RWPE1 (cell line): ENCODE measurements around the gene FIBCD1.
"Not testable (repeated sequence)": the region's sequence is repeated elsewhere in the genome, so short reads cannot be mapped to it uniquely, and the experiment has no call there.

Experiments
- CTCF ChIA-PET: fragments of 350-600 bp; sonication (Branson Sonifier 250); formaldehyde crosslinking; extraction: SDS; loops from one replicate; lab custom pipeline; 2021; lab: Yijun Ruan, JAX
- POLR2A ChIA-PET: fragments of 400-600 bp; formaldehyde crosslinking; extraction: SDS; loops from one replicate; lab custom pipeline; 2020; ENCODE audit warnings: antibody characterized with exemption; ENCODE audit not compliant: low non-redundant PET; lab: Yijun Ruan, JAX
- DNase-seq: peaks from one replicate; pipeline ENCODE4 v3.0.0; 2012; ENCODE audit warnings: low spot score
- H3K27ac ChIP-seq: fragments of 450-650 bp; 2 replicates; pipeline ENCODE4 v1.5.1; 2017
- CTCF ChIP-seq: fragments of 450-650 bp; conservative IDR thresholded peaks from 2 replicates; pipeline ENCODE4 v1.5.1; 2017; ENCODE audit warnings: low read depth, mild to moderate bottlenecking

Gene FIBCD1

GRCh38 chr9:130955947-130956621 is 17.0 kb upstream of the FIBCD1 start:
- H3K27ac ChIP-seq: no peak overlapping the region
- no peak for TF ChIP-seq CTCF
- POLR2A ChIA-PET: no interaction called here
- CTCF ChIA-PET: interaction anchor here (0.6 to 1.5 kb wide), 4 partner anchors 15 to 89 kb away, joined by 4 to 5 read pairs (median 4); no protein-coding TSS in a partner anchor
- DNase-seq: no peak

- CTCF ChIA-PET: interaction anchor here (1.5 kb wide), 1 partner anchor 43 kb away, joined by 5 read pairs; no protein-coding TSS in a partner anchor
- POLR2A ChIA-PET, DNase-seq, H3K27ac ChIP-seq: not testable (repeated sequence)
These were observed 15.9 kb upstream of the FIBCD1 start for GRCh38 chr9:130954925-130955324.

- no peak overlapping the region for H3K27ac ChIP-seq
- POLR2A ChIA-PET: no interaction called here
- CTCF ChIA-PET: interaction anchor here (0.6 kb wide), 1 partner anchor 1692 kb away, joined by 7 read pairs; no protein-coding TSS in a partner anchor
- no peak for DNase-seq
- no peak for TF ChIP-seq CTCF
These were observed 15.3 kb upstream of the FIBCD1 start for GRCh38 chr9:130954317-130954716.

DNA sequence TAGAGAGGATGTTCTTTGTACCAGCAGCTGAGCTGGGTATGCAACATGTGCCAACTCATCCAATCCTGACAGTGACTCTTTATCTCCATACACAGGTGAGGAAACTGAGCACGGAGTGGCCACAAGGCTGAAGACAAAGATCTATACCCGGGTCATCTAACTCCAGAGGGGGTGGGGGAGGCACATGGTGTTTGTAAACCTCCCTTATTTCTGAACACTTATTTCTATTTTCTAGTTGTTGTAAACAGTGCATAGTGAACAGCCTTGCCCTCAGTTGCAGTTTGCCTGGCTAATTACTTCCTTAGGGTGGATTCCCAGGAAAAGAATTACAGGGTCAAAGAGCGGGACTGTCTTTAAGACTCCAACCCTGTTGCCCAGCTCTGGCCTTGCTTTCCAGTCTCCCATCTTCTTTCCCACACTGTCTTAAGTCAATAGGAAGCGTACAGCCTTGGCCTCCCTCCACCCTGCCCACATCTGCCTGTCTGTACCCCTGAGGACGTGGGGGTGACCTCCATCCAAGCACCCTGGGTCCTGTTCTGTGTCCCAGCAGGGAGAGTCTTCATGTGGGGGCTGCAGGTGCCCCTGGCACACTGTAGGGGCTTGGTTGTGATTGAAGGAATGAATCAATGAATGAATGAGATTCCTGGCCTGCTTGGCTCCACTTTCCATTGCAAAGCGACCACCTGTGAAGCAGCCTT is 13.2 kb upstream of the FIBCD1 start:
- ChIA-PET CTCF (interaction anchor here (1.2 to 1.9 kb wide), 2 partner anchors 31 to 94 kb away, joined by 4 to 7 read pairs; no protein-coding TSS in a partner anchor), POLR2A (no interaction called here)

DNA sequence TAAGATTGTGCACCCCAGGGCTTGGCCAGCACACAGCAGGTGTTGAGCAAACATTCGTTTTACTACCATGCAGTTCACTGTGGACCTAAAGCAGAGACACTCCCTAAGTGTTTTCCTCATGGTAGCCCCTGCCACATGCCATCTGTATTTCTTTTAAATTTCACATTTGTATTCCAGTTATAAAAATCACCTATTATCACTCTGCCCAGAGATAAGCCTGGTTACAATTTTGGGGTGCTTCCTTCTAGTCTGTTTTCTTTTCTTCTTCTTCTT is 10.9 kb upstream of the FIBCD1 start:
- ChIA-PET POLR2A (no interaction called here), CTCF (no interaction called here)
- H3K27ac ChIP-seq: no peak overlapping the region

More for the DNA sequence above, 13.2 kb upstream of the FIBCD1 start:
- no peak for TF ChIP-seq CTCF
- H3K27ac ChIP-seq: no peak overlapping the region
- no peak for DNase-seq

DNA sequence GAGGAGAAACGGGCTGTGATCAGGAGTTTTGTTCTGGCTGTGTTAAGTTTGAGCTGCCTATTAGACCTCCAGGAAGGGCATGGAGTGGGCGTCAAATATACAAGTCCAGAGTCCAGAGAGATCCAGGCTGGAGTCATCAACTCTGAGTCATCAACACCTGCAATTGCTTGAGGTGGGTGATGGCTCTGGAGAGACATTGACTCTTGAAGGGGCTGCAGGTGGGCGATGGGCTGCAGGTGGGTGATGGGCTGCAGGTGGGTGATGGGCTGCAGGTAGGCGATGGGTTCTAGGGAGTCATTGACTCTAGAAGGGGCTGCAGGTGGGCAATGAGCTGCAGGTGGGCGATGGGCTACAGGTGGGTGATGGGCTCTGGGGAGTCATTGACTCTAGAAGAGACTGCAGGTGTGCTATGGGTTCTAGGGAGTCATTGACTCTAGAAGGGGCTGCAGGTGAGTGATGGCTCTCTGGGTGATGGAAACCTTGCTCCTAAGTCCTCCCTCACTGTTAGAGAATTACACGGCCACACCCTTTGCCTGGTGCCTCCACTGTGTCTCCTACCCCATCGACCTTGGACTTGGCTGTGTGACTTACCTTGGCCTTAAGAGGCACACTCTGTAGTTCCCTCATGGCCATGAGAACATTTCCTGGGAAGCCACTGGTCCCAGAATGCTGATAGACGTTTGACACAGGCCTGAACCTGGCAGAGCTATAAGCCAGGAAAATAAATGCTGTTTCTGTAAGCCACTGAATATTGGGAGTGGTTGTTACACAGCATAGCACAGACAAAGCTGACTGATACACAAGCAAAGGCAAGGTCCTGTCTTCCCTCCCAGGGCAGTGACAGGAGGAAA is 10.4 kb upstream of the FIBCD1 start:
- no peak overlapping the region for H3K27ac ChIP-seq
- POLR2A ChIA-PET: no interaction called here
- no peak for DNase-seq
- CTCF ChIA-PET: interaction anchor here (0.6 kb wide), 1 partner anchor 98 kb away, joined by 3 read pairs; no protein-coding TSS in a partner anchor
- no peak for TF ChIP-seq CTCF

More for the DNA sequence above, 10.9 kb upstream of the FIBCD1 start:
- no peak for TF ChIP-seq CTCF
- DNase-seq: no peak
